ENCODE measurements around the gene KANK3. TPM values are rescaled to one million over a fixed set of nuclear protein-coding genes. Genes with fewer than 3 reads are reported as not detected.
"Not testable (repeated sequence)": the region's sequence is repeated elsewhere in the genome, so short reads cannot be mapped to it uniquely, and the experiment has no call there.

Gene KANK3
- total RNA-seq, 1 experiment from 2014 or later: 5.6 TPM

GRCh38 chr19:8307400-8307964 is 35.6 kb downstream of the KANK3 start:
- DNase-seq (ENCODE audit: low read depth): no peak
- in situ Hi-C loops (cut with HindIII; ENCODE audit: low pct_unique_long_range_greater_than_20kb, low sequenced_read_pairs): no loop called here

- in situ Hi-C loops (cut with HindIII; ENCODE audit: low pct_unique_long_range_greater_than_20kb, low sequenced_read_pairs): no loop called here
- DNase-seq (ENCODE audit: low read depth): no peak
Observed at GRCh38 chr19:8306235-8307054, 36.6 kb downstream of the KANK3 start.

- in situ Hi-C loops (cut with HindIII; ENCODE audit: low pct_unique_long_range_greater_than_20kb, low sequenced_read_pairs): no loop called here
- DNase-seq (ENCODE audit: low read depth): no peak
Observed at GRCh38 chr19:8305798-8306197, 37.3 kb downstream of the KANK3 start.

GRCh38 chr19:8304841-8305621 is 38.0 kb downstream of the KANK3 start:
- in situ Hi-C loops (cut with HindIII; ENCODE audit: low pct_unique_long_range_greater_than_20kb, low sequenced_read_pairs): no loop called here
- DNase-seq (ENCODE audit: low read depth): peak; percentile 38

GRCh38 chr19:8302734-8303133 is 40.3 kb downstream of the KANK3 start:
- in situ Hi-C loops (cut with HindIII; ENCODE audit: low pct_unique_long_range_greater_than_20kb, low sequenced_read_pairs): no loop called here
- no peak for DNase-seq (ENCODE audit: low read depth)

GRCh38 chr19:8302357-8302691 is 40.7 kb downstream of the KANK3 start:
- in situ Hi-C loops (cut with HindIII; ENCODE audit: low pct_unique_long_range_greater_than_20kb, low sequenced_read_pairs): no loop called here
- DNase-seq (ENCODE audit: low read depth): no peak

GRCh38 chr19:8291337-8291736 is 51.7 kb downstream of the KANK3 start:
- DNase-seq (ENCODE audit: low read depth); in situ Hi-C loops (cut with HindIII; ENCODE audit: low pct_unique_long_range_greater_than_20kb, low sequenced_read_pairs): not testable (repeated sequence)

- in situ Hi-C loops (cut with HindIII; ENCODE audit: low pct_unique_long_range_greater_than_20kb, low sequenced_read_pairs); DNase-seq (ENCODE audit: low read depth): not testable (repeated sequence)
Observed at GRCh38 chr19:8276508-8276907, 66.6 kb downstream of the KANK3 start.

Other genes starting within 250 kb of the KANK3 start
- not detected in 2 replicates for gene FBN3, start 193.7 kb downstream of the KANK3 start, total RNA-seq (2014; rRNA removed; shearing (Covaris generic); ENCODE audit: low replicate concordance)
- 1.8 and 4.4 TPM in 2 replicates for gene CERS4, start 133.9 kb downstream of the KANK3 start, total RNA-seq (2014; rRNA removed; shearing (Covaris generic); ENCODE audit: low replicate concordance)
- gene CD320, start 34.9 kb downstream of the KANK3 start, total RNA-seq (2014; rRNA removed; shearing (Covaris generic); ENCODE audit: low replicate concordance): 53.4 and 70.5 TPM in 2 replicates
- 29.0 and 45.1 TPM in 2 replicates for gene NDUFA7, start 21.9 kb downstream of the KANK3 start, total RNA-seq (2014; rRNA removed; shearing (Covaris generic); ENCODE audit: low replicate concordance)
- 303 and 373 TPM in 2 replicates for gene RPS28, start 21.8 kb downstream of the KANK3 start, total RNA-seq (2014; rRNA removed; shearing (Covaris generic); ENCODE audit: low replicate concordance)
- 27.5 and 27.8 TPM in 2 replicates for gene ANGPTL4, start 20.9 kb upstream of the KANK3 start, total RNA-seq (2014; rRNA removed; shearing (Covaris generic); ENCODE audit: low replicate concordance)
- gene RAB11B, start 47.1 kb upstream of the KANK3 start, total RNA-seq (2014; rRNA removed; shearing (Covaris generic); ENCODE audit: low replicate concordance): 14.4 and 21.3 TPM in 2 replicates
- gene MARCHF2, start 70.0 kb upstream of the KANK3 start, total RNA-seq (2014; rRNA removed; shearing (Covaris generic); ENCODE audit: low replicate concordance): 47.5 and 58.4 TPM in 2 replicates
- gene HNRNPM, start 101.7 kb upstream of the KANK3 start, total RNA-seq (2014; rRNA removed; shearing (Covaris generic); ENCODE audit: low replicate concordance): 55.7 and 66.6 TPM in 2 replicates
- gene PRAM1, start 159.4 kb upstream of the KANK3 start, total RNA-seq (2014; rRNA removed; shearing (Covaris generic); ENCODE audit: low replicate concordance): not detected in 2 replicates
- 0.81 TPM in 1 of 2 replicates, not detected in the other for gene ZNF414, start 170.9 kb upstream of the KANK3 start, total RNA-seq (2014; rRNA removed; shearing (Covaris generic); ENCODE audit: low replicate concordance)
- 0.03 and 0.52 TPM in 2 replicates for gene MYO1F, start 234.2 kb upstream of the KANK3 start, total RNA-seq (2014; rRNA removed; shearing (Covaris generic); ENCODE audit: low replicate concordance)

Data from Caki2 (cell line).